ENCODE measurements around the gene CACNA2D3. TPM values are rescaled to one million over a fixed set of nuclear protein-coding genes. Genes with fewer than 3 reads are reported as not detected.

Gene CACNA2D3
- polyA plus RNA-seq, 2 of the 4 experiments (the other 2 are of a cell fraction), result 0.04 to 0.05 TPM

DNA sequence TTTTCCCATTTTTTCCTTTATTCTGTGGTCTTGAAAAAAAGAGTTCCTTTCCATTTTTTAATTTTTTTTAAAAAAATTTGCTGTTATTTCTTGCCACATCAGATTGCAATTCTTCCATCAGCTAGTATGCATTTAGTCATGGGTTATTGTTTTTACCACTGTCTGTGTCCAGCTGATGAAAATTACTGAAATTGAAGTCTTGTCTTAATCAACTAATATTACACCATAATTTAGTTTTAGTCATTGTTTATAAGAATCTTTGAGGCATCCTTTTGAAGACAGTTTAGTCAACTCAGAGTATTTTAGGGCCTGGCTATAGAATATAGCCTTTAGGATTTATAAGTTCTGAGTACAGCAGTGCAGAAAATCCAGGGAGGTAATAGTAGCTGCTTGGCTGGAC, 633.4 kb downstream of the CACNA2D3 start (continued):
- TF ChIP-seq, protein P1, sequence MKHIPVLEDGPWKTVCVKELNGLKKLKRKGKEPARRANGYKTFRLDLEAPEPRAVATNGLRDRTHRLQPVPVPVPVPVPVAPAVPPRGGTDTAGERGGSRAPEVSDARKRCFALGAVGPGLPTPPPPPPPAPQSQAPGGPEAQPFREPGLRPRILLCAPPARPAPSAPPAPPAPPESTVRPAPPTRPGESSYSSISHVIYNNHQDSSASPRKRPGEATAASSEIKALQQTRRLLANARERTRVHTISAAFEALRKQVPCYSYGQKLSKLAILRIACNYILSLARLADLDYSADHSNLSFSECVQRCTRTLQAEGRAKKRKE (CRISPR knock-in tag; IDR thresholded peaks at IDR 0.05; ENCODE audit: low read depth), result no peak
- TF ChIP-seq ZSCAN20 (CRISPR knock-in tag; IDR thresholded peaks at IDR 0.05), result no peak
- no peak for TF ChIP-seq ZC3H11A (IDR thresholded peaks at IDR 0.05)

DNA sequence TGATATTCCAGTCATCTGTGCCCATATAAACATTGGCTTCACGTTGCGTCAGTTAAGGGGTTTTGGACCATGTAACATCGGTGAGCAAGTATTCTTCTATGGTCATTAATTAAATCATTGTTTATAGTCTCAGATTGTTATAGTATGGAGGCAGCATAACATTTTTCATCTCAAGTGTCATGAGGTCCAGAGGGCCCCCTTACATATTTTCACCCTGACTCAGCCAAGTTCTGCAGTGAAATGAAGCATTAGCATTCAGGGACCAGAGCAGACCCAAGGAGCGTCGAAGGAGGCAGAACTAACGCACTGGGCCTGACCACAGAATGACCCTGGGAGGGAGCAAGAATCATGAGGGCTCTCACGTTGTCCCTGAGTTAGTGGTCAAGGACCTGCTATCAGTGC, 634.0 kb downstream of the CACNA2D3 start:
- ATAC-seq (no peak), DNase-seq (ENCODE audit: low read depth in 1 of 2, low spot score in 1 of 2) (no peak), FAIRE-seq (no peak)
- Histone ChIP-seq H3K4me2 (no peak overlapping the region), H3K27ac (no peak overlapping the region), H3K9me3 (no peaks in the 10 kb centered on the region), H3K4me1 (no peaks in the 10 kb centered on the region), H3K4me3 (no peak overlapping the region)
- ChIA-PET CTCF (no interaction called here), POLR2A (no interaction called here)
- no peak for TF ChIP-seq MAZ (IDR thresholded peaks at IDR 0.05; ENCODE audit: borderline replicate concordance, low read depth, low read length)
- TF ChIP-seq RCOR1 (IDR thresholded peaks at IDR 0.05; ENCODE audit: low read depth, low read length), result no peak
- TF ChIP-seq EP300 (IDR thresholded peaks at IDR 0.05), result no peak
- TF ChIP-seq, protein P1 (CRISPR knock-in tag; IDR thresholded peaks at IDR 0.05; ENCODE audit: low read depth), result no peak
- WGBS (ENCODE audit: missing lambda C conversion rate), result 26% methylated on average over 4 of the region's 7 CpGs

DNA sequence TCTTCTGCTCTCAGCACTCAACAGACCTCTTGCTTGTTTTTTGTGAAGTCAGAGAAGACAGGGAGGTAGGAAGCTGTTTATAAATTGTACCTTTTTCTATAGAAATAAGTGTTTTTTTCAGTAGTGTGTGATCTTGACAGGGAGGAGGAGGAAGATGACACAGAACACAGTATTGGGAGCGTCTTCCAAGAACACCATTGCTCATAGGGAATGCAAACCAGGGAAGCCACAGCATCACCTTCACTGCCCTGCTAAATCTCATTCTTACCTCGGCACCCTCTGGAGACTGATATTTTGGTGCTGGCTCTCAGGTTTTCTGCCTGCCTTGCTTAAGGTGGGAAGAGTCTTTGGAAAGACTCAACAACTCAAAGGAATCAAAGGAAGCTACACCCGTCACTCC, 636.1 kb downstream of the CACNA2D3 start:
- no peak overlapping the region for H3K4me2 ChIP-seq
- no peak overlapping the region for H3K4me3 ChIP-seq
- H3K9me3 ChIP-seq, result no peaks in the 10 kb centered on the region
- ATAC-seq (no peak), FAIRE-seq (no peak), DNase-seq (ENCODE audit: low read depth in 1 of 2, low spot score in 1 of 2) (no peak)
- no peak overlapping the region for H3K27ac ChIP-seq
- POLR2A ChIA-PET, result no interaction called here
- 3% methylated on average over 3 of the region's 3 CpGs for WGBS (ENCODE audit: missing lambda C conversion rate)
- CTCF ChIA-PET, result no interaction called here
- H3K4me1 ChIP-seq, result no peaks in the 10 kb centered on the region
- TF ChIP-seq EHMT2 (IDR thresholded peaks at IDR 0.05; ENCODE audit: low read depth), result no peak
- TF ChIP-seq FOSB (CRISPR knock-in tag; IDR thresholded peaks at IDR 0.05), result no peak
- no peak for TF ChIP-seq CBX2 (IDR thresholded peaks at IDR 0.05; ENCODE audit: borderline replicate concordance, low read depth)
- TF ChIP-seq, protein P2, sequence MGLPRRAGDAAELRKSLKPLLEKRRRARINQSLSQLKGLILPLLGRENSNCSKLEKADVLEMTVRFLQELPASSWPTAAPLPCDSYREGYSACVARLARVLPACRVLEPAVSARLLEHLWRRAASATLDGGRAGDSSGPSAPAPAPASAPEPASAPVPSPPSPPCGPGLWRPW (IDR thresholded peaks at IDR 0.05), result no peak
- no peak for TF ChIP-seq FOSL2 (IDR thresholded peaks at IDR 0.05)
- no peak for TF ChIP-seq FOSL2 (CRISPR knock-in tag; IDR thresholded peaks at IDR 0.05)
- TF ChIP-seq GATA3 (IDR thresholded peaks at IDR 0.05; ENCODE audit: borderline replicate concordance), result no peak
- no peak for TF ChIP-seq ZC3H11A (IDR thresholded peaks at IDR 0.05)
- no peak for TF ChIP-seq RAD21 (conservative IDR thresholded peaks at IDR 0.05 in 1 of 2, IDR thresholded peaks at IDR 0.05 in 1 of 2)
- TF ChIP-seq ELK1 (IDR thresholded peaks at IDR 0.05; ENCODE audit: low read depth, low read length), result no peak
- TF ChIP-seq RCOR1 (IDR thresholded peaks at IDR 0.05; ENCODE audit: low read depth, low read length), result no peak
- TF ChIP-seq CHD2 (IDR thresholded peaks at IDR 0.05; ENCODE audit: low read length, partially characterized antibody), result no peak
- no peak for TF ChIP-seq HOXB13 (CRISPR knock-in tag; IDR thresholded peaks at IDR 0.05; ENCODE audit: low read depth)
- TF ChIP-seq SMC3 (IDR thresholded peaks at IDR 0.05), result no peak
- no peak for TF ChIP-seq ZFP36 (IDR thresholded peaks at IDR 0.05; ENCODE audit: borderline replicate concordance, partially characterized antibody)
- no peak for TF ChIP-seq ZSCAN20 (CRISPR knock-in tag; IDR thresholded peaks at IDR 0.05)
- TF ChIP-seq NR3C1 (IDR thresholded peaks at IDR 0.05), result no peak
- TF ChIP-seq, protein P1 (CRISPR knock-in tag; IDR thresholded peaks at IDR 0.05; ENCODE audit: low read depth), result no peak
- no peak for TF ChIP-seq SREBF2 (IDR thresholded peaks at IDR 0.05)
- TF ChIP-seq, protein P3, sequence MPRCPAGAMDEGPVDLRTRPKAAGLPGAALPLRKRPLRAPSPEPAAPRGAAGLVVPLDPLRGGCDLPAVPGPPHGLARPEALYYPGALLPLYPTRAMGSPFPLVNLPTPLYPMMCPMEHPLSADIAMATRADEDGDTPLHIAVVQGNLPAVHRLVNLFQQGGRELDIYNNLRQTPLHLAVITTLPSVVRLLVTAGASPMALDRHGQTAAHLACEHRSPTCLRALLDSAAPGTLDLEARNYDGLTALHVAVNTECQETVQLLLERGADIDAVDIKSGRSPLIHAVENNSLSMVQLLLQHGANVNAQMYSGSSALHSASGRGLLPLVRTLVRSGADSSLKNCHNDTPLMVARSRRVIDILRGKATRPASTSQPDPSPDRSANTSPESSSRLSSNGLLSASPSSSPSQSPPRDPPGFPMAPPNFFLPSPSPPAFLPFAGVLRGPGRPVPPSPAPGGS (IDR thresholded peaks at IDR 0.05), result no peak

Data from A549 (cell line).